GM12801 (cell line): ENCODE measurements around the gene CHN2.

Experiments
- CTCF ChIP-seq: IDR thresholded peaks from one replicate; pipeline ENCODE4 v1.5.1; 2011; ENCODE audit warnings: control low read depth; ENCODE audit not compliant: insufficient read length; ENCODE audit errors: extremely low read depth

CHN2 gene

GRCh38 chr7:29154076-29154475, 40.5 kb upstream of the CHN2 start:
- TF ChIP-seq CTCF: no peak

- no peak for TF ChIP-seq CTCF
Measured at GRCh38 chr7:29156907-29157452, 37.6 kb upstream of the CHN2 start.

GRCh38 chr7:29158795-29159423, 35.7 kb upstream of the CHN2 start:
- no peak for TF ChIP-seq CTCF

- TF ChIP-seq CTCF: no peak
Measured at GRCh38 chr7:29160080-29160479, 34.5 kb upstream of the CHN2 start.

GRCh38 chr7:29161231-29161630, 33.3 kb upstream of the CHN2 start:
- no peak for TF ChIP-seq CTCF

GRCh38 chr7:29162577-29162976, 32.0 kb upstream of the CHN2 start:
- no peak for TF ChIP-seq CTCF

- TF ChIP-seq CTCF: no peak
Measured at GRCh38 chr7:29163854-29164253, 30.7 kb upstream of the CHN2 start.

GRCh38 chr7:29167721-29168120, 26.9 kb upstream of the CHN2 start:
- TF ChIP-seq CTCF: no peak
